ELR (cell line): Measurements from ENCODE around the gene TUBB1.

Experiments
- DNase-seq: peaks from one replicate; pipeline ENCODE4 v3.0.0-alpha.2; 2015; ENCODE audit warnings: low read depth

TUBB1 gene

DNA sequence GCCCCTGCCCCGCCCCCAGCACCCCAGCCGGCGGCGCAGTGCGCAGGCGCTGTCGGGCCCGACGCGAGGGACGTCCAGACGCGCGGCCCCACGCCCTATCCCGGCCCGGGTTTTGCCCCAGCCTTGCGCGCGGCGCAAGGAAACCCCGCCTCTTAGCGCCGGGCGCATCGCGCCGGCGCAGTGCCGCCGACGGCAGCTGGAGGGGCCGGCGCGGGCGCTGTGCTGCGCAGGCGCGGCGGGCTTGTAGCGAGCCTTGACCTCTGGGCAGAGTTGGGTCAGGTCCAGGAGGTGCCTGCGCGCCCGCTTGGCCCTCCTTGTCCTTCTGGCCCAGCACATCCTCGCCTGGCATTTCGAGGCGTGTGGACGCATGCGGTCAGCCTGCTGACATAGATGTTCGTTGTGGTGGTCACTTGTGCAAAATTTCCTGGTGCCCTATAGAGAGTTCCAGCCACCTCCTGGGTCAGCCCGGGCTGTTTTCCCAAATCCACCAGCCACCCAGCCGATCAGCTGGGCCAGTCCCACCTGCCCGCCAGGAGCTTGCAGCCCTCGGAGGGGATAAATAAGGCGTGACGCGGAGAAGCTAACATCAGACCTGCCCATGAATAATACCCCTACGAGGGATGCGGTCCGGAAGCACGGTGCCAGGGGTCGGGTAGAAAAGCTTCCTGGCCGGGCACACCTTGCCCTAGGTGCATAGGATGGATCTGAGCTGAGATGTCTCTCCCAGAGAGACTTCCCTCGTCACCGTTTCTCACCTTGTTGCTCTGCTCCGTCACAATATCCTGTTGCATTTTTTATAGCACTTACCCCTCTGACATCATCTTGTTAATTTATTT, 23.8 kb downstream of the TUBB1 start:
- DNase-seq = peak; percentile 95

DNA sequence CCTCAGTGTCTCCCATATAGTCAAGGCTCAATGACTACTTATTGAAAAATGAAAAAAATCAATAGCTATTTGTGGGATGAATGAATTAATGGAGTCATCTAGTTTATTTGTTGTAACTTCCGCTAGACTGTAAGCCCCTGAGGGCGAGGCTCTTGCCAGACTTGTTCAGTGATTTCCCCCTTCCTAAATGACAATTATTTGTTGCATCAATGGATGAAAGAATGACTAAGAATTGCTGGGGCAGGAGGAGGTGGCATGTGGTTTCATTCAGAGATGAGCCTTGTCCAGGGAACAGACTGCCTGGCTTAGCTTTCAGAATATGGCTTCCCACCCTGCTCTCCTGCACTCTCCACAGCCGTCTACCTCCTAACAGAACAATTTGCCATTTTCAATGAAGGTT, 24.5 kb downstream of the TUBB1 start:
- peak; percentile 53 for DNase-seq

DNA sequence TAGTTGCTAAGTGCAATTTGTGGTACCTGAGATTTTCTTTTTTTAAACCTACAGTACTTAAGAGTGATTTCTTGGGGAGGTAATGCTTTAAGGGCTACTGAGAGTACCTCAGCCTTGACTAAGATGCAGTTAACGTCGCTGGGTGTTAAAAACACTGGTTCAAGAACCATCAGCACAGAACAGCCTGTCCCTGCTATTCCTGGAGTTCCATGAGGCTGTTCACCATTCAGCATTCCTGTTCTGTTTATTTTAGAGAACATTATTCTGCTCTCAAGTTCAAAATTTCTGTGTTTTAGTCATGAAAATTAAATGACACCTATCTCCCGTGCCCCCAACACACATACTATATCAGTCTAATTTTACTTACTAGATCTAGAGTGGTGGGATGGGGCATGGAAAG, 25.1 kb downstream of the TUBB1 start:
- no peak for DNase-seq

DNA sequence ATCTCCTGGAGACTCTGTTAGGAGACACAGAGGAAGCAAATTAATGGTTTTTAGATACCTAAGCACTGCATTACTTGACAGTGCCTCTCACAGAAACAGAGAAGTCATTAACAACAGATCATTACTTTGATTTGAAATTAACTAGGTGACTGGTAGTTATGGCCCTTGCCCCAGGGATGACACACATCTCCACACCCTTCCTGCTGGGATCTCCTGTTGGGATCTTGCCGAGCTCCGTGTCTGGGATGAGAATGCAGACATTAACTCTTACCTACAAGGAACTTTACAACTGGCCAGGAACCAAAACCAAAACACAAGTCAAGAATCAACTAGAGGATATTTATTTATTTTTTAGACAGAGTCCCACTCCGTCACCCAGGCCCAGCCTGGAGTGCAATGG, 25.6 kb downstream of the TUBB1 start:
- no peak for DNase-seq

DNA sequence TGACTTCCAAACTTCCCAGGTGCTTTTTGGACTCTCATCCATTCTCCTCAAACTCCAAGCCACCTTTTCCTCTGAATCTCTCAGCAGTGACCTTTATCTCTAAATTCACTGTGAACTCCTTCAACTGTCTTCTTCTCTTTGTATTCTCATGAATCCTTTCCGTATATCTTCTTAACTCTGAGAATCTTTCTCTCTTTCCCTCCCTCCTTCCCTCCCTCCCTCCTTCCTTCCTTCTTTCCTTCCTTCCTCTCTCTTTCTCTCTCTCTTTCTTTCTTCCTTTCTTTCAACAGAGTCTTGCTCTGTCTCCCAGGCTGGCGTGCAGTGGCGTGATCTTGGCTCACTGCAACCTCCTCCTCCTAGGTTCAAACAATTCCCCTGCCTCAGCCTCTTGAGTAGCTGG, 27.6 kb downstream of the TUBB1 start:
- no peak for DNase-seq

DNA sequence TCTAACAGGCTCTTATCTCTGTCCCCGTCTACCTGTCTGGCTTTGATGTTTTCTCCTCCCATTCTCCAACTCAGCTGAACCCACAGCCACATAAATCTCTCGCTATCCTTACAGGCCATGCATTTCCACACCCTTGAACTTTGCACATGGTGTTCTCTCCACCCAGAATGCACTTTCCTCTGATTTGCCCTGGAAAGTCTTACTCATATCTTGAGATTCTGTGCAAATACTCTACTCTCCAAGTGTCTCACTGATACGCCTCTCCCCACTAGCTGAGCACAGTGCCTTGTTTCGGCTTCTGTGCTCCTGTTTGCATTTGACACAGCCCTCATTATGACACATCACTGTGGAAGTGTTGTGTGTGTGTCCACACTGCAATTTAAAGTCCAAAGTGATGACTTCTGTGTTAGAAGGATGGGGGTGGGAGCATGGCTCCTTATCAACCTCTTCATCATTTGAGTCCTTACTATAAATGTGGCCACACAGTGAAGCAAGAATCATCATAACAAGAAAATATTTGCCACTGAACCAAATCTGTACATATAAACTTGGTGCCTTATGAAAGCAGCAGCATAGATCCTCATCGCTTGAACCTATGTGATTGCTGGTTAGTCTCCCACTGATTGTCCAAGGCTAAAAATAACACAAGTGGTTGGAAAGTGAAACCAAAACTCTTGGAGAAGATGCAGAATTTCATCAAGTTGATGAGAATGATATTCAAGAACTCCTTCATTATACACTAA, 28.9 kb downstream of the TUBB1 start:
- DNase-seq = peak; percentile 39

DNA sequence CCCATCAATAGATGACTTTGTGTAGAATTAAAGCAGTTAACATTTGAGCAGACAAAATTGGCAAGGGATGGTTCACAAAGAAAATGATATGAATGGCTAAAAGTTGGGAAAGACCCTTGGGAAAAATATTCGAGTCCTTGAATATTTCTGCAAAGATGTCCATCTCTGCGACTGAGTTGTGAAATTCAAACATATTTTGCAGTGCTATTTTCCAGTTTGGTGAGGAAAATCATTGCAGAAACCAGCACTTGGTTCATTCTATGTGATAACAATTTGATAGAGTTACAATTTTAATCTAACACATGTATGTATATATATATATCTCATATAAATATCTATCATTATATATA, 29.4 kb downstream of the TUBB1 start:
- DNase-seq = no peak

DNA sequence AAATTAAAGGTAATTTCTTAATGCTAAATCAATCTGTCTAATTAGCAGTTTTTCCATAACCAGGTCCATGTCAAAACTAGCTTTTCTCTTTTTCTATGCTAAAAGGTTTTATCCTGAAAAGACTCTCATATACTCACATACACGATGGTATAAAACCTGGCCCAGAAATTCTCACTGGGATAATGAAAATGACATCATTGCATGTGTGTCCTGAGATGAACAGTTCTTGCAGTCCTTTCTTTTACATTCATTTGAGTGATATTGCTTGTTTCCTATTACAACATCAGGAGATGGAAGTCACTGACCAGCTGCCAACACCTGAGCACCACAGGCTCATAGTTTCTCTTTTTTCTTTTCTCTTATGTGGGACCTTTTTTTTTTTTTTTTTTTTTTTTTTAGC, 31.2 kb downstream of the TUBB1 start:
- no peak for DNase-seq

DNA sequence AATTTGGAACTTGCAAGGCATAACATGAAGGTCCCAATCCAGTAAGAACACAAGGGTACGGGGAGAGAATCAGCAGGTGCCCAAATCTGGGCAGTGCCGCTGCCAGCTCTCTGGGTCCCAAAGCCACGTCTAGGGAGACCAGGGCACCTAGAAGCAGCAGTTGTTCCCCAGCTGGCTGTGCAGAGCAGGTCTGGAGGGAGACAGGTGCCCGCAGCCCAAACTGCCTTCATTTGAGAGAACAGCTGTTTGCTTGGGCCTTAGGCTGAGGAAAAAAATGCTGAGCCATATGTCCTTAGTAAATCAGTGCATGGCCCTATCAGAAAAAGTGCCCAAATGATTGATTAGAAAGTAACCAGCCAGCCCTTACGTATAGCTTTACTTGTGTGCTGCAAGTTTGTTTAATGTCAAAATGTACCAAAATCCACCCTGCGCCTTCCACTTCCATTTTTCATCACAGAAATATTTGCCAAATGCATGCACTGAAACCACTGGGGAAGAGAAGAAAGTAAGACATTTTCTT, 32.5 kb downstream of the TUBB1 start:
- no peak for DNase-seq

DNA sequence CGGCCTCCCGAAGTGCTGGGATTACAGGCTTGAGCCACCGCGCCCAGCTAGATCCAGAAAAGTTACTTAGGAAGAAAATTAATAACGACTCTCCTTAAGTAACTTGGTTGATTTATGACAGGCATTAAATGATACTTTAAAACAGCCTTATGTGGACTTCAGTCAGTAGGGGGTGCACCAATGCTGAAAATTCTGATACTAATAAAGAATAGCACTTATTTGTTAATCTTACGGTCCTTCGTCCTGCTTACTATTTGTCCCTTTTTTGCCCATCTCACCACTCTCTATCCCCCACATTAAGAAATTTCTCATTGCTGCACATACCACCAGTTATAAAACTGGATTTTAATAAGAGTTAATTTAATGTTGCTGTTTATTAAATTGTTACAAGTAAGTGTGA, 36.1 kb downstream of the TUBB1 start:
- peak; percentile 59 for DNase-seq

DNA sequence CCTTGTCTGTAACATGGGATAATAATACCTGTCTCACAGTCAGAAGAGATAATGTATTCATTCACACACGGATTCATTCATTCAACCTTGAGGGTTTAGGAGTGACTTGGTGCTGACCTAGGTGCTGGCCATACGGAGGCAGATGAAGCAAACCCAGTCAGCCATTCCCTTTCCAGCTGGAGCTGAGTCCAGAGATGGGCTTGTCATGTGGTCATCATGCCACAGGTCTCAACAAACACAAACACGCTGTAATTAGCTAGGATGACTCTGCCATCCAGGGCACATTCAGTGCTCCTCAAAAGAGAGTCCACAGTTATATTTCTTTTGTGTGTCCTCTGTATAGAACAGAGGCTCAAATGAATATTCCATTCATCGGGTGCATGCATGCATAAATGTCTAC, 42.9 kb downstream of the TUBB1 start:
- DNase-seq = no peak

DNA sequence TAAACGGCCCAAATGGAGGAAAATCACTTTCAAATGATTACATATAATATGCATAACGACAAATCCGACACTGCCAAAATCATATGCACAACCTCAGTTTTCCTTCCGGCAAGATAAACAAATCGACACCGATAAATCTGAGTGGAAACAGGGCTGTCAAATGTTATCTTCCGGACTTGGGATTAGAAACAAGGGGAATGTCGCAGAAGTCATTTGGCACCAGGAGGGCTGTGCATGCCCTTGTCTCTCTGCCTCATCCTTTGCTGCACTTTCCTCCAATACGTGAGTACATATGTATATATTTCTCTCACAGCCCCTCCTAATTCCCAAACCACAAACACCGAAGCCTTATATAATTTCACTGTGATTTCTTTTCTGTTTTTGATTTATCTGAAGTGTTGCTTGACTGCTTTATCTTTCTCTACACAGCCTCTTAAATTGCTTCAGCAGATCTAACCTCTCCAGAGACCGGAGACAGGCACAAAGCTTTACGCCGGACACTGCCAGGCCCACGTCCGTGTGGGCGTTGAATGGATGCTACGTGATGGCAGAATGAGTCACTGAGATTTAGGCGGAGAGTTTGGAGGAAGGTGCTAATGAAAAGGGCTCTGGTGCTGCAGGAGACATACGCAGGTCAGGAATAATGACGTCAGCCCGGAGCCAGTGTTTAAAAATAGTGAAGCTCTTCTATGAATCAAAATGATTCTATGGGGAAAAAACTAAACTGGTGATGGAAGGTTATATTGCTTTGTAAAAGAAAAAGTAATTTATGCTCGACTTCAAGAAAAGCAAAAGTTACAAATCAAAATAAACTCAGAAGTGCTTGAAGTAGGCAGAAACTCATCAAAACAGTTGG, 44.4 kb downstream of the TUBB1 start:
- peak; percentile 87 for DNase-seq

DNA sequence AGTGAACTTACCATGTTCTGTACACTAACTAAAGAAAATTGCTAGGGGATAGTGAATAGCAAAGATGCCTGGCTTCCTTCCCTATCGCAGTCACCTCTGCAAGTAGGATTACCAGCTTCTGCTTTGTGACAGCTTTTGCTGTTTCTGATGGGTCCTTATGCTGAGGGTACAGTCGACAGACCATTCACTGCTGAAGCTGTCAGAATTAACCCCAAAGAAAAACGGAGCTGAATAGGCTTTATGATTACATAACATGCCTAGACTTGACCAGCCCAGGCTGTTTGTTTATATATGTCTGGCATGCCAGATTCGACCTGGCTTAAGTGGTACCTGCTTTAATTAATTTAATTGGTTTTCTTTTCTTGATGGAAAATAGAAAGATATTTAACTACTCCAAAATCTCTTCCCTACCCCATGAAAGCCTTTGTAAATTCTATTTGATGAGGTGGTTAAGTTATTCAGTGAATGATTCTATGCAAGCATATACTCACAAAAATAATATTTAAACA, 45.0 kb downstream of the TUBB1 start:
- no peak for DNase-seq

DNA sequence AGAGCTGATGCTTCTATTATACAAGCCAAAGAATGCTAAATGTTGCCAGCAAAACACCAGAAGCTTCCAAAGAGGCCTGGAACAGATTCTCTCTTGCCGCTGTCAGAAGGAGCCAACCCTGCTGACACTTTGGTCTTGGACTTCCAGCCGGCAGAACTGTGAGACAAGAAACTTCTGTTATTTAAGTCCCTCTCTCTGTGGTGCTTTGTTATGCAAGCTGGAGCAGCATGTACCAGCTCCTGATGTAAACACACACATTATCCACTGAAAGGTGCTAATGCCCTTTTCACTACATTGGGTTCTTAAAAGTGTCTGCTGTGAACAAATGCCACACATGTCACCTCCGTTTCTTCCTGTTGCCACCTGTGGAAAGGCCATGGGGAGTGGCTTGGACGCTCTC, 49.3 kb downstream of the TUBB1 start:
- DNase-seq = no peak

DNA sequence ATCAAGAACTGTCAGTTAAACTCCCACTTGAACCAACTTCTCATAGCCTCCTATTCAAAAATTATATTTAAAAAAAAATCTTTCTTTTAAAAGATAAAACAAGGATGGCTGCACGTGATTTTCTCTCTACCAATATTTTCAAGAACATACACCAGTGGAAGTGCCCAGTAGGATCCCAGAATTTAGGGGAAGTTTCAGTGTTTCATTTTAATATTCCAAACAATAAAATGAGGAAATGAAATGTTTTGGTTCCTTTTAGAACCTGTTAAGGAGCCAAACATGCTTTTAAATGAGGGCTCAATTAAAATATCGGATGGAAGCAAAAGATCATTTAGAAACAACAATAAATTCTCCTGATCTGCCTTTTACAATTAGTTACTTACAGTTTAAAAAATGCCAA, 49.8 kb downstream of the TUBB1 start:
- no peak for DNase-seq

DNA sequence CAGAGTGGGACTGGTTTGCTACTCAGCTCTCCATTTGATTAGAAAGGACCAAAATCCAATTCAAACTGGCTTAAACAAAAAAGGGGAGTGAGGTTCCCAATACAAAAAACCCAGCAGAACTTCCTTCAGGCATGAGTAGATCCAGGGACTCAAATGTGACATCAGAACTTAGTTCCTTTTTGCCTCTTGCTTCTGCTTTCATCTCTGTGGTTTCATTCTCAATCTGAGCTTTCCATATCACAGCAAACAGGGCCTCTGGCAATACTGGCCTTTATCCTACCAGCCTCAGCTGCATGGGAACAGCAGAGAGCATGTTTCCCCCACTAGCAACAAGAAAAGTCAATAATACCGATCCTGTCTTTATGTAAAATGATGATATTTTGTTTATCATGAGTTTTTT, 52.0 kb downstream of the TUBB1 start:
- no peak for DNase-seq

DNA sequence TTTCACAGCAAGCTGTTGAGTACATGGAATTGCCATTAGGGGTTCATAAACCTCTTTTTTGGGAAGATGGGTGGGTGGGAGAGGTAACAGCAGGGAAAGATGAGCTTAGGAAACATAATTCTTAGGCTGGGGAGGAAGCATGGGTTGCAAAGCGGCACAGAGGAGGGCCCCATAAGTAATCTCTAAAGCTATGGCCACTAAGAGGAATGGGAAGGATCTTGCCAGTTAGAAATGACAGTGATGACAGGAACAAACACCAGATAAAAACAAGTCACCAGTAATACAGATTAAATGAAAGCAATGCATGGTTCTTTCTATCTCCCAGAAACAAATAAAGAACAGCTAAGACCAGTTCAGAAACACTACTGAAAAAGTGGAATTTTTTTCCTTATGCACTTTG, 54.4 kb downstream of the TUBB1 start:
- DNase-seq = no peak

DNA sequence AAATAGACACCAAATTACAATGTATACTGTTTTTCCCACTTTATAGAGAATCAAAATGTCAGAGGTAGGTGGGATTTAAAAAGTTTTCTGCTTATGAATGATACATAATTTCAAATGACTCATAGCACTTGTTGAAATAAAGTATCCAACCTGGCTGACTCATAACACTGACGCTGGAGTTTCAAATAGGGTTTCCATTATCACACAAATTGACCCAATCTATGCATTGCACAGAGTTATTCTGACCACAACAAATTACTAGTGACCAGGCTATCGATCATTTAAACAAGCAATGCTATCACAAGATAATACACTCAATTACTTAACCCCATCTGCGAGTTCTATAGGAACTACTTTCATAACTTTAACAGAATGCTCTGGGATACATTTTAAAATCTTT, 55.2 kb downstream of the TUBB1 start:
- peak; percentile 81 for DNase-seq

DNA sequence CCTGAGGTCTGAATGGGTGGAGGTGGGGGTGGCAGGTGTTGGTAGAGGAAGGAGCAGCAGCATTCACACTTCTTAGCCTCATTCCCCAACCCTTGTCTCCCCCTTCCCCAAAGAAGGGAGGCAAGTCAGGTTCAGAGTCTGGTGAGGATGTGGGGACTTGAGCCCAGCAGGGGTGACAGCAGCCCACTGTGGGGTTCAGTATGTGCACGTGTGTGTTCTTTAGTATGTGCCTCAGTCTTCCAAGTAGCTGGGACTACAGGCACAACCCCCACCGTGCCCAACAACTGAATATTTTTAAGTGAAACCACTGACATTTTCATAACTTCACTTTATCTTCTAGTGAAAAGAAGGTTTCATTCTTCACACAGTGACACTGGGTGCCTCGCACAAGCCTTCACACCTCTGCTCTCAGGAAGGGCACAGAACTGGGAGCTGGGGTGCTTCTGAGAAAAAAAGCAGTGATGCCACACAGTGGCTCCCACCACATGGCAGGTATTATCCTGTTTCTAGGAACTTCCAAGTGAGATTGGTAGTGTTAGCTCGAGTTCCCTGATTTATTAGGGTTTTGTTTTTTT, 56.8 kb downstream of the TUBB1 start:
- no peak for DNase-seq
